Measurements from ENCODE around the gene ACVR2B. TPM values are rescaled to one million over a fixed set of nuclear protein-coding genes. Genes with fewer than 3 reads are reported as not detected.

Gene ACVR2B
- total and polyA plus RNA-seq, 2 donors: 1.4 to 11.7 TPM

DNA sequence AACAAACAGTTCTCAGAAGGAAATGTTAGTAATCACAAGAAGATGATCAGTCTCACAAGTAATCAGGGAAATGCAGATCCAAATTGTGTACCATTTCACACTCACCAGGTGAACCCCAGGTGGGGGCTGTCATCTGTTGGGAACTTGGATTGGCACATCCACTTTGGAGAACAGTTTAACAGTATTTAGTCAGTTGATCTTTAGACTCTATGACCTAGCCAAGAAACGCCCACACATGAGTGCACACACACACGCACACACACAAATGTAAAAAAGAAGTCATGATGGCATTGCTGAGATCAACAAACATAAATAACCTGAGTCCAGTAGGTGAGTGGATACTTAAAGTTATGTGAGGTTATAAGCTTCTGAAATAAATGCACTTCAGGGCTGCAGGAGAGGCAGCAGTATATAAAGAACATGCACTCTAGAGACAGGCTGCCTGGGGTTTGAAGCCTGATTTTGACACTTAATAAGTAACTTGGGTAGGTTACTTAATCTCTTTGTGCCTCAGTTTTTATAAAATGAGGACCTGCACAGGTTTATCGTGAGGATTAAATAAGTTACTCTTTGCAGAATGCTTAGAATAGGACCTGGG lies 17.7 kb downstream of the ACVR2B start:
- DNase-seq (ENCODE audit: extremely low spot score): no peak
- H3K27ac ChIP-seq (ENCODE audit: low read depth): no peak overlapping the region
- H3K4me1 ChIP-seq (ENCODE audit: insufficient read depth): no peaks in the 10 kb centered on the region
- 95% methylated on average over 3 of the region's 3 CpGs for WGBS
- H3K4me3 ChIP-seq (ENCODE audit: low read depth, low read length): no peak overlapping the region
- H3K36me3 ChIP-seq (ENCODE audit: insufficient read depth): no peaks in the 10 kb centered on the region

DNA sequence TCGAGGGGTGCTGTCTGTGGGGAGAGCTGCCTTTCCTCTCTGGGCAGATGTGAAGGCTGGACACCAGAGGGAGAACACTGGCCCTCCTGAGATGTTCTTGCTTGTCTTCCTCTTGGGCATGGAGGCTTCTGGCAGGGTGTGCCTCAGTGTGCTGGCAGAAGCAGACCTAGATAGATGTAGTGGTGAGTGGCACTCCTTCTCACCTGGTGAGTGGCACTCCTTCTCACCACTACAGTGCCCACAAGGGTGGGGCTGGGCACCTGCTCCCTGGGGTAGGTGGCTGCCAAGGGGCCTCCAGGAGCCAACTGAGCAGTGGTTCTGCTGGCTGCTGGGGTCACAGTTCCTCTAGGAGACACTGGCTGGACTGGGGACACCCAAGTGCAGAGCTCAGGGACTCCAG lies 18.7 kb downstream of the ACVR2B start:
- Histone ChIP-seq H3K4me1 (ENCODE audit: insufficient read depth) (no peaks in the 10 kb centered on the region), H3K36me3 (ENCODE audit: insufficient read depth) (no peaks in the 10 kb centered on the region), H3K4me3 (ENCODE audit: low read depth, low read length) (no peak overlapping the region), H3K27ac (ENCODE audit: low read depth) (no peak overlapping the region)
- 90% methylated on average over 1 of the region's 1 CpG for WGBS
- no peak for DNase-seq (ENCODE audit: extremely low spot score)

DNA sequence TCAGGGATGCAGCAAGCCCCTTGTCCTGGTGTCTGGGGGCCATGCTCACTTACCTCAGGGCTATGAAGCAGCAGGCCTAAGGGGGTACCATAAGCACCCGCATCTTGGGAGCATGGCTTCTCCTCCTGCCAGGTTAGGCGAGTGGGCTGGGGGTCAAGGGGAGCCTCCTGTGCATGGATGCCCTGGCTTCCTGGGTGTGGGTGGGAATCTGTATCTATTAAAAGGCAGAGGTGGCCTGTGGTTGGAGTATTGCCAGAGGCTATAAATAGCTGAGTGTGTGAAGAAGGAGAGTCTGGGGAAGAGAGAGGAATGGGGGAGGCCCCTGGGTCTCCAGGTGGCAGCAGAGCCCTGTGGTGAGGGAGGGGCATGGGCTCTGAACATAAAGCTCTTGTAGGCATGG lies 19.5 kb downstream of the ACVR2B start:
- Histone ChIP-seq H3K4me3 (ENCODE audit: low read depth, low read length) (no peak overlapping the region), H3K27ac (ENCODE audit: low read depth) (no peak overlapping the region), H3K4me1 (ENCODE audit: insufficient read depth) (no peaks in the 10 kb centered on the region), H3K36me3 (ENCODE audit: insufficient read depth) (no peaks in the 10 kb centered on the region)
- whole genome bisulfite sequencing: 95% methylated on average over 2 of the region's 2 CpGs
- DNase-seq (ENCODE audit: extremely low spot score): no peak

DNA sequence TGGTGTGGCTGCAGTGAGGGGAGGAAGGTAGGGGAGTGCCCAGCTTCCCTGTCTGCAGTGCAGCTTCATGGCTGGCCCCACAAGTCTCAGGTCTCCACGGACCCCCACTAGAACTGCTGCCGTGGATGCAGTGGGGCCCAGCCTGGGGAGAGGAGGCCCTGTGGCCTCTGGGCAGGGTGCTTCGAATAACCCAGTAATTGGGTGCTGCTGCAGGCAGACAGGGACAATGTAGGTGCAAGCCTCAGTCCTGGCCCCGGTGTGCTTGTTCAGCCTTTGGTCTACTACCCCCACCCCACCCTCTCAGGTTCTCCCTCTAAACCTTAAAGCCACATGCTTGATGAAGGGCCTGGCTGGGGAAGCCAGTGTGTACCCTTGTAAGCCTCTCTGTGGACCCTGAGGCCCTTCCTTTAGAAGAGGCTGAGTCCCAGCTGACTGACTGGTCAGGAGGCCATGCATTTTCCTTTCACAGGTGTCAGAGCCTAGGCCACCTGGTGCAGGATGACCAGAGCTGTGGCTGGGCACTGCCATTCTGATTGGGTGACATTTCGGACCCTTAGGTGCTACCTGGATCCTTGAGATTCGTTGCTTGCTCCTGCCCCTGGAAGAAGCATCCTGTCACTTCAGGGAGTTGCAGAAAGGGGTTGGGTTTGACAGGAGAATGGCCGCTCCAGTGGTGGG lies 21.4 kb downstream of the ACVR2B start:
- no peak for DNase-seq (ENCODE audit: extremely low spot score)
- WGBS: 88% methylated on average over 7 of the region's 7 CpGs
- H3K4me1 ChIP-seq (ENCODE audit: insufficient read depth): no peaks in the 10 kb centered on the region
- H3K27ac ChIP-seq (ENCODE audit: low read depth): no peak overlapping the region
- no peak overlapping the region for H3K4me3 ChIP-seq (ENCODE audit: low read depth, low read length)
- no peaks in the 10 kb centered on the region for H3K36me3 ChIP-seq (ENCODE audit: insufficient read depth)

DNA sequence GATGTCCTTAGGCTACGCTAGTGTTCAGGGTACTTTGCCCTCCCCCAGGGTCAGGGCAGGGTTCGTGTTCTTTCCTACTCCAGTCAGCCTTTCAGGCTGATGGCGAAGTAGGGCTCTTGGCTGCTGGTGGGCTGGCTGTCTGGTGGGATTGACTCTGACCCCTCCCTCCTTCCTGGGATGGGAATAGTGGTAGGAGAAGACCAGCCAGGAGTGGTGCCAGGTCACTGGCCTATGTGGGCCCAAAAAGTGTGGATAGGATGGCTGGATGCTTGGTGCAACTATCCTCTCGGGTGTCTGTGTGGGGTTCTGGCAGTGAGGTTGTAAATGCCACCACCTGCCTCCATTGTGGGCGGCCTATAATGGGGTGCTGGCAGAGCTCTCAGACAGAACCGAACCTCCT lies 22.0 kb downstream of the ACVR2B start:
- 91% methylated on average over 6 of the region's 6 CpGs for WGBS
- no peak overlapping the region for H3K27ac ChIP-seq (ENCODE audit: low read depth)
- no peaks in the 10 kb centered on the region for H3K4me1 ChIP-seq (ENCODE audit: insufficient read depth)
- H3K4me3 ChIP-seq (ENCODE audit: low read depth, low read length): no peak overlapping the region
- DNase-seq (ENCODE audit: extremely low spot score): no peak
- no peaks in the 10 kb centered on the region for H3K36me3 ChIP-seq (ENCODE audit: insufficient read depth)

DNA sequence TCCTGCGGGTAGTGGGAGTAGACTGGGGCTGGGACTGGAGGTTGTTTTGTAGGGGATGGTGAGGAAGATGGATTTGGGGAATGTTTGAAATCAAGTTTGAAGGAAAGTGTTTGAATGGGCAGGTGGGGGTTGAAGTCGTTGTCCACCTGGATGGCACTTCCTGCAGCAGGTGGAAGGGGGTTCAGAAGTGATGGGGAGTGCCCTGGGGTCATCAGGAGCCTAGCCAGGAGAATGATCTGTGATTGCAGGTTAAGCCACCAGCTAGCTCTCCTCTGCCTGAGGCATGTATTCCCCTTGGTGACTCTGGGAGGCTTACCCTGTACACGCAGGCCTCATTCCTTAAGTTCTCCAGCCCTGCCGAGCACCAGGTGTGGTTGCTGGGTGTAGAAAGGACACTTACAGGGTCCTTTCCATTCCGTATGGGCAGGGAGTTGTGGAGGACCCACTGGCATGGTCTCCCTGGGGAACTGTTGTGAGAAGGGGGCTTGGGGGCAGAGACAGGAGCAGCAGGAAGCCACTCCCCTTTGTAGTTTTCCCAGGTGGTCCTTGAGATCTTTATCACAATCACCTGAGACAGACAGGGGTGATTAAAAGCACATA lies 22.6 kb downstream of the ACVR2B start:
- no peaks in the 10 kb centered on the region for H3K36me3 ChIP-seq (ENCODE audit: insufficient read depth)
- no peaks in the 10 kb centered on the region for H3K4me1 ChIP-seq (ENCODE audit: insufficient read depth)
- H3K27ac ChIP-seq (ENCODE audit: low read depth): no peak overlapping the region
- WGBS: 80% methylated on average over 5 of the region's 5 CpGs
- DNase-seq (ENCODE audit: extremely low spot score): no peak
- no peak overlapping the region for H3K4me3 ChIP-seq (ENCODE audit: low read depth, low read length)

DNA sequence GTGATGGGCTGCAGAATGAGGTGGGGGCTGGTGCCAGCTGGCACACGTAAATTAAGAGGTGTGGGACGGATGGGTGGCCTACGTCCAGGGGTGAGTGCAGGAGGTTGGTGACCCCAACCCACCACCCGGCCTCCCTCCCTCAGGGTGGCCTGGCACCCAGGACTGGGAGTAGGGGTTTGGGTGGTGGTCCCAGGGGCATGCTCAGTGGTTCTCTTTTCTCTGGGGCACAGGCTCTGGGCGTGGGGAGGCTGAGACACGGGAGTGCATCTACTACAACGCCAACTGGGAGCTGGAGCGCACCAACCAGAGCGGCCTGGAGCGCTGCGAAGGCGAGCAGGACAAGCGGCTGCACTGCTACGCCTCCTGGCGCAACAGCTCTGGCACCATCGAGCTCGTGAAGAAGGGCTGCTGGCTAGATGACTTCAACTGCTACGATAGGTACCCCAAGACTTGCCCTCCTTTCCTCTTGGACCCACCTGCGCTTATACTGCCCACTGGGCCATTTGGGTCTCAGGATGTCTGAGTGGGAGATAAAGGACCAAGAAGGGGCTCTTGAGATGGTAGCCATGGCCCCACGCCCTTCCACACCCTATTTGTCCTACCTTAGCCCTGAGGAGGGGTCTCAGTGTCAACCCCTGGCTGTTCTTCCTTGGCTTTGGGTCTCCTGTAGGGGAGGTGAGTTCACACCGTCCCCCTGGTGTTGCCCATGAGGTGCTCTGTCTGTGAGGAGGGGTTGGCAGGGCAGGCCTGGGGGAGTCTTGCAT lies 23.5 kb downstream of the ACVR2B start:
- Histone ChIP-seq H3K36me3 (ENCODE audit: insufficient read depth) (no peaks in the 10 kb centered on the region), H3K27ac (ENCODE audit: low read depth) (no peak overlapping the region), H3K4me1 (ENCODE audit: insufficient read depth) (no peaks in the 10 kb centered on the region), H3K4me3 (ENCODE audit: low read depth, low read length) (no peak overlapping the region)
- no peak for DNase-seq (ENCODE audit: extremely low spot score)
- WGBS: 92% methylated on average over 21 of the region's 21 CpGs

DNA sequence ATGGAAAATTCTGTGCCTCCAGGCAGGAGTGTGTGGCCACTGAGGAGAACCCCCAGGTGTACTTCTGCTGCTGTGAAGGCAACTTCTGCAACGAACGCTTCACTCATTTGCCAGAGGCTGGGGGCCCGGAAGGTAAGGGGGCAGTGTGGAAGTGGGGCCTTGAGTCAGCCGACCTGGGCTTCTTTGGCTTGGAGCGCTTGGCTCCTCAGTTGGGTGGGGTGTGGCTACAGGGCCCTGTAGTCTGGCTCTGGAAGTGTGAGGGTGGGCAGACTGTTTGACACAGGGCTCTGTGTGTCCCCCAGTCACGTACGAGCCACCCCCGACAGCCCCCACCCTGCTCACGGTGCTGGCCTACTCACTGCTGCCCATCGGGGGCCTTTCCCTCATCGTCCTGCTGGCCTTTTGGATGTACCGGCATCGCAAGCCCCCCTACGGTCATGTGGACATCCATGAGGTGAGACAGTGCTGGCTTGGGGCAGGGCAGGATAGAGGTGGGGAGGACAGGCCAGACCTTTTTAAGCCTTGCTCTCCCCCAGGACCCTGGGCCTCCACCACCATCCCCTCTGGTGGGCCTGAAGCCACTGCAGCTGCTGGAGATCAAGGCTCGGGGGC lies 24.3 kb downstream of the ACVR2B start:
- Histone ChIP-seq H3K4me1 (ENCODE audit: insufficient read depth) (no peaks in the 10 kb centered on the region), H3K36me3 (ENCODE audit: insufficient read depth) (no peaks in the 10 kb centered on the region), H3K27ac (ENCODE audit: low read depth) (no peak overlapping the region), H3K4me3 (ENCODE audit: low read depth, low read length) (no peak overlapping the region)
- no peak for DNase-seq (ENCODE audit: extremely low spot score)
- WGBS: 89% methylated on average over 15 of the region's 15 CpGs

DNA sequence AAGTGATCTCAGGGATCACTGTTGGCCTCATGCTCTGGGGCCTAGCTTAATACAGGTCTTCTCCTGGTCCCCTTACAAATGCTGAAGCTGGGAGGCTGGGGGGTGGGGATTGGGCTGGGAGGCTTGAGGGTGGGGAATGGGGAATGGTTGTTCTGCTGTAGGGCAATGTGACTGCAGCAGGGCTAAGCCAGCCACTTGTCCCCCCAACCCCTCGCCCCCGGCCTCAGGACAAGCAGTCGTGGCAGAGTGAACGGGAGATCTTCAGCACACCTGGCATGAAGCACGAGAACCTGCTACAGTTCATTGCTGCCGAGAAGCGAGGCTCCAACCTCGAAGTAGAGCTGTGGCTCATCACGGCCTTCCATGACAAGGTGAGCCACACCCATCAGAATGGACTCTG lies 25.2 kb downstream of the ACVR2B start:
- no peak for DNase-seq (ENCODE audit: extremely low spot score)
- Histone ChIP-seq H3K4me3 (ENCODE audit: low read depth, low read length) (no peak overlapping the region), H3K4me1 (ENCODE audit: insufficient read depth) (no peaks in the 10 kb centered on the region), H3K27ac (ENCODE audit: low read depth) (no peak overlapping the region), H3K36me3 (ENCODE audit: insufficient read depth) (no peaks in the 10 kb centered on the region)
- 89% methylated on average over 9 of the region's 9 CpGs for WGBS

DNA sequence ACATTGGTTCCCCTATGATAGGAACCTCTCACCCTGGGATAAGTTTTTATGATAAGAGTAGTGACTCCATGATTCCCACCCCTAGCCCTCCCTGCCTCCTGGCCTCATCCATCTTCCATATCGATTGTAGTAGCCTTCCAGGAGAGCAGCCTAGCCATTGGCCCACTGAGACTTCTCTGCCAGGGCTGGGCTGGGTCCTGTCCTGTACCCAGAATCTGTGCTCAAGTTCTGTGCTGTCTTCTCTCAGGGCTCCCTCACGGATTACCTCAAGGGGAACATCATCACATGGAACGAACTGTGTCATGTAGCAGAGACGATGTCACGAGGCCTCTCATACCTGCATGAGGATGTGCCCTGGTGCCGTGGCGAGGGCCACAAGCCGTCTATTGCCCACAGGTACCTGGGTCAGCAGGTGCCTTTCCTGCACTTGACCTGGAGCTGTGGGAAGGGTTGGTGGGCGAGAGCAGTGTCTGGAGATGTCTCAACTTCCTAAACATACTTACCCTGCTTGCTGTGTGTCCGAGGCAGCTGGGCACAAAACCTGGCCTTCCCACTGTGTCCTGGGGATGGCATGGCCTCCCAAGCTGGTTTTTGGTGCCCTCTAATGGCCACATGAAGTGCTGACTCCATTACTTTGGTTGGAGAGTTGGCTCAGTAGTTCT lies 25.9 kb downstream of the ACVR2B start:
- DNase-seq (ENCODE audit: extremely low spot score): no peak
- H3K27ac ChIP-seq (ENCODE audit: low read depth): no peak overlapping the region
- peaks cover 2% of the 10 kb centered on the region for H3K36me3 ChIP-seq (ENCODE audit: insufficient read depth)
- no peak overlapping the region for H3K4me3 ChIP-seq (ENCODE audit: low read depth, low read length)
- no peaks in the 10 kb centered on the region for H3K4me1 ChIP-seq (ENCODE audit: insufficient read depth)
- 69% methylated on average over 10 of the region's 10 CpGs for WGBS

DNA sequence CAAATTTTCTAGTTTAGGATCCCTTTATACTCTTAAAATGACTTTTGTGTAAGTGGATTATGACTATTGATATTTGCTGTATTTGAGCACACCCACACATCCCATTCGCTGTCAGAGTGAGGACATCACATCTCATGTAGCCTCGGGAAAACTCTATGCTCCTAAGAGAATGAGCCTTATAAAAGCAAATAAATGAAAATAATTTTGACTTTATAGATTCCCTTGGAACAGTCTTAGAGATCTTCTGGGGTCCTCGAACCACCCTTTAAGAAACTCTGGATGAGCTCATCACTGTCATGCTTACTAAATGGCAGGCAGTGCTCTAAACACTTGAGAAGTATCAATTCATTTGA lies 26.4 kb downstream of the ACVR2B start:
- 73% methylated on average over 3 of the region's 3 CpGs for WGBS
- Histone ChIP-seq H3K36me3 (ENCODE audit: insufficient read depth) (peaks cover 2% of the 10 kb centered on the region), H3K4me1 (ENCODE audit: insufficient read depth) (no peaks in the 10 kb centered on the region), H3K4me3 (ENCODE audit: low read depth, low read length) (no peak overlapping the region), H3K27ac (ENCODE audit: low read depth) (no peak overlapping the region)
- no peak for DNase-seq (ENCODE audit: extremely low spot score)

DNA sequence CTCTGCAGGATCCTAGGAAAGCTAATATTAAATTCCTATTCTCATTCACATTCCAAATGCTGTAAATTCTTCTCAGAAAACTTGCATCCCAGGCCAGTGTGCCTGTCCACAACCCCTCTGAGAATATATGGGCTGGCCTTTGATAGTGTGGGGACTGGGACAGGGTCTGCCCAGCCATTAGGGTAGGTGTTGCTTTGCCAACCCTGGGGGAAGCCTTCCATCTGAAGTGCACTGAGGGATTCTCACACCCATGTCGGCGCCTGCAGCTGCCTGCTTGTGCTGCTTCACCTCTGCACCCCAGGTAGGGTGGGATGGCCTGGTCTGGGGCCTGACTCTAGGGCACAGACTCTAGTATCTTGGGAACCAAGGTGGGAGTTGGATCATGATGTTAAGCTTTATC lies 27.2 kb downstream of the ACVR2B start:
- H3K36me3 ChIP-seq (ENCODE audit: insufficient read depth): peaks cover 2% of the 10 kb centered on the region
- H3K4me1 ChIP-seq (ENCODE audit: insufficient read depth): no peaks in the 10 kb centered on the region
- WGBS: 94% methylated on average over 2 of the region's 2 CpGs
- no peak overlapping the region for H3K4me3 ChIP-seq (ENCODE audit: low read depth, low read length)
- DNase-seq (ENCODE audit: extremely low spot score): no peak
- H3K27ac ChIP-seq (ENCODE audit: low read depth): no peak overlapping the region

DNA sequence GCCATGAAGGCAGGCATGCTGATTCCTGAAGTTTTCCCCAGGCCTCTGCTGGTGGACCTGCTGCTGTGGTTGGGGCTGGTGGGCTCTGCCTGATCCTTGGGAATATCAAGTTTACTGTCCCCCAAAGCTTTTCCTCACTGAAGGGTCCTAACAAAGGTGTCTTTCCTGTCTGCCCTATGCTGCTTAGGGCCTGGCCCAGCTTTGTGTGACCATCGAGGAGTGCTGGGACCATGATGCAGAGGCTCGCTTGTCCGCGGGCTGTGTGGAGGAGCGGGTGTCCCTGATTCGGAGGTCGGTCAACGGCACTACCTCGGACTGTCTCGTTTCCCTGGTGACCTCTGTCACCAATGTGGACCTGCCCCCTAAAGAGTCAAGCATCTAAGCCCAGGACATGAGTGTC lies 29.3 kb downstream of the ACVR2B start:
- no peaks in the 10 kb centered on the region for H3K4me1 ChIP-seq (ENCODE audit: insufficient read depth)
- no peak overlapping the region for H3K4me3 ChIP-seq (ENCODE audit: low read depth, low read length)
- no peak overlapping the region for H3K27ac ChIP-seq (ENCODE audit: low read depth)
- DNase-seq (ENCODE audit: extremely low spot score): no peak
- 92% methylated on average over 10 of the region's 10 CpGs for WGBS
- peaks cover 2% of the 10 kb centered on the region for H3K36me3 ChIP-seq (ENCODE audit: insufficient read depth)

Data from urinary bladder (tissue), 4 donors.